GM23248 (cell line): ENCODE results near the gene LYRM2. TPM values are rescaled to one million over a fixed set of nuclear protein-coding genes. Genes with fewer than 3 reads are reported as not detected.

Source experiments
- DNase-seq: peaks from one replicate; pipeline ENCODE4 v3.0.0-alpha.2; 2015
- H2AFZ ChIP-seq: fragments of 200-600 bp; sonication (generic); 2 replicates; pipeline ENCODE4 v1.6.1; 2016; ENCODE audit warnings: antibody characterized with exemption
- H3F3A ChIP-seq: fragments of 200-600 bp; sonication (generic); 2 replicates; pipeline ENCODE4 v1.6.1; 2016; ENCODE audit warnings: mild to moderate bottlenecking, antibody characterized with exemption, mixed run types; ENCODE audit not compliant: insufficient read depth
- H3K27ac ChIP-seq: fragments of 200-600 bp; sonication (generic); 2 replicates; pipeline ENCODE4 v1.5.1; 2016; ENCODE audit warnings: mild to moderate bottlenecking
- H3K27me3 ChIP-seq: fragments of 200-600 bp; sonication (generic); replicated peaks from 2 replicates; pipeline ENCODE4 v1.6.1; 2016; ENCODE audit warnings: mild to moderate bottlenecking; ENCODE audit not compliant: insufficient read depth
- H3K36me3 ChIP-seq: fragments of 200-600 bp; sonication (generic); 2 replicates; pipeline ENCODE4 v1.6.1; 2016; ENCODE audit warnings: low read depth, mild to moderate bottlenecking
- H3K4me1 ChIP-seq: fragments of 200-600 bp; sonication (generic); 2 replicates; pipeline ENCODE4 v1.6.1; 2016; ENCODE audit warnings: mild to moderate bottlenecking; ENCODE audit not compliant: insufficient read depth
- H3K4me2 ChIP-seq: fragments of 200-600 bp; sonication (generic); one replicate; pipeline ENCODE4 v1.6.1; 2016; ENCODE audit warnings: mild to moderate bottlenecking; ENCODE audit not compliant: unreplicated experiment
- H3K4me3 ChIP-seq: fragments of 200-600 bp; sonication (generic); 2 replicates; pipeline ENCODE4 v1.5.1; 2016; ENCODE audit warnings: mild to moderate bottlenecking
- H3K79me2 ChIP-seq: fragments of 200-600 bp; sonication (generic); 2 replicates; pipeline ENCODE4 v1.6.1; 2016; ENCODE audit warnings: mild to moderate bottlenecking; ENCODE audit not compliant: insufficient read depth
- H3K9ac ChIP-seq: fragments of 200-600 bp; sonication (generic); 2 replicates; pipeline ENCODE4 v1.6.1; 2016; ENCODE audit warnings: mild to moderate bottlenecking
- H3K9me2 ChIP-seq: fragments of 200-600 bp; sonication (generic); 2 replicates; pipeline ENCODE4 v1.6.1; 2016; ENCODE audit warnings: mixed run types, mild to moderate bottlenecking, moderate library complexity; ENCODE audit not compliant: insufficient read depth
- H3K9me3 ChIP-seq: fragments of 200-600 bp; sonication (generic); one replicate; pipeline ENCODE4 v1.6.1; 2017; ENCODE audit warnings: low read depth
- H4K20me1 ChIP-seq: fragments of 200-600 bp; sonication (generic); 2 replicates; pipeline ENCODE4 v1.6.0; 2016; ENCODE audit not compliant: insufficient read depth
- EZH2 ChIP-seq: fragments of 200-600 bp; sonication (generic); IDR thresholded peaks from 2 replicates; pipeline ENCODE4 v1.6.1; 2018; ENCODE audit warnings: antibody characterized with exemption, mild to moderate bottlenecking; ENCODE audit not compliant: insufficient read depth, poor library complexity, severe bottlenecking
- EZH2phosphoT487 ChIP-seq: fragments of 200-600 bp; sonication (generic); IDR thresholded peaks from 2 replicates; pipeline ENCODE4 v1.6.1; 2018; ENCODE audit warnings: antibody characterized with exemption, moderate library complexity, mild to moderate bottlenecking, low read depth; ENCODE audit not compliant: insufficient read depth
- WGBS, 2 experiments: methylation state at CpG; one replicate each; pipeline ENCODE4 v1.1.6; 2015 to 2017; ENCODE audit warnings: low lambda C conversion rate in 2 of 2, low coverage in 1 of 2; ENCODE audit errors: missing lambda C conversion rate in 2 of 2; 5-methylcytosine and 5-hydroxymethylcytosine counted together
- in situ Hi-C: fragments of 300-500 bp; cut with MboI; formaldehyde crosslinking; loops from 2 replicates; pipeline ENCODE4 v1.15.0; 2020
- polyA plus RNA-seq: library from polyadenylated mRNA; unstranded; fragments of >200 nt; fragmentation: Nextera tagmentation; extraction: Ambion mirVana; gene quantifications from 2 replicates; pipeline ENCODE4 v1.2.1, GENCODE V29; 2016
- total RNA-seq: library from RNA; depleted of rRNA; stranded (reverse); fragments of >200 nt; shearing (Covaris generic); gene quantifications from 2 replicates; pipeline ENCODE4 v1.2.3, GENCODE V29; 2014

LYRM2 gene
- total and polyA plus RNA-seq, 2 experiments from 2014 or later = 30.6 to 69.5 TPM

DNA sequence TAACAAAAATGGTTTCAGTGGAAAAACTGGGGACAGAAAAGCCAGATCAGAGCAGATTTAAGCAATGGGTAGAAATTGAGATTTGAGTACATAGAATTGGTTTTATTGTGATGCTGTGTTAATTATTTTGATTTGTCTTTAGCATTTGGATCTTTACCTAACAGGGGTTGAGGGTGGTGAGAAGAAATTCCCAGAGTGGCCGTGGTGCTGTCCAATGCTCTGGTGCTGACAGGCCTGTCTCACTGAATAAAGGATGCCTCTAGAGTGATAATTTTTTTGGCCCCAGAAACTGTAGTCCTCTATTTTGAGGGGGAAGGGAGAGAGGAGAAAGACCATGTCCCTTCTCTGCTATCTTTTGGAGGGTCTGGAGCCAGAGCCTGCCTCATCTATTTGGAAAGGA is 79.1 kb downstream of the LYRM2 start:
- no peaks in the 10 kb centered on the region for H4K20me1 ChIP-seq
- peaks cover 20% of the 10 kb centered on the region for H3K27me3 ChIP-seq
- no peak overlapping the region for H3K9ac ChIP-seq
- TF ChIP-seq EZH2 (no peak), EZH2phosphoT487 (no peak)
- no peaks in the 10 kb centered on the region for H3K79me2 ChIP-seq
- no peaks in the 10 kb centered on the region for H3K4me1 ChIP-seq
- peak; percentile 13 for DNase-seq
- 82 to 92% methylated on average over 1 of the region's 1 CpG for WGBS, 2 experiments
- no peak overlapping the region for H3K27ac ChIP-seq
- H3K9me3 ChIP-seq = no peaks in the 10 kb centered on the region
- H3K4me2 ChIP-seq = no peak overlapping the region
- no peaks in the 10 kb centered on the region for H3K9me2 ChIP-seq
- no peaks in the 10 kb centered on the region for H3K36me3 ChIP-seq
- H3K4me3 ChIP-seq = no peak overlapping the region
- H2AFZ ChIP-seq = no peak overlapping the region
- in situ Hi-C loops = no loop called here
- H3F3A ChIP-seq = no peaks in the 10 kb centered on the region

DNA sequence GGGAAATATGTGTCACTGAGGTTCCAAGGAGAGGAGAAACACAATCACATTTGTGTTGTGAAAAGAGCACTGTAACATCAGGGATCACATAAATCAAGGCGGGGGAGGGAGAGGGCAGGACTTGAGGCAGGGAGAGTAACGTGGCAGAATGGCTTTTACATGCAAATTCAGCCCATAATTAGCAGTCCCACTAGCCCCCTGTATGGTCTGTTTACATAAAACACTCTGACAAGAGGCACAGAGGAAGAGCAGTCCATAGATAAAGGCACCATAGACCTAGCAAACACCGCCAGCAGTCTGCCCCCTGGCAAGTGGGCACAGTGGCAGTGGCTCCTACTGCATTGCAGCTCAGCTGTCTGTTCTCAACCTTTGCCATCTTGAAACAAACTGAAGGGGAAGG is 82.7 kb downstream of the LYRM2 start:
- Histone ChIP-seq H3F3A (no peaks in the 10 kb centered on the region), H3K27ac (no peak overlapping the region), H3K9me3 (no peaks in the 10 kb centered on the region), H3K27me3 (no peaks in the 10 kb centered on the region), H3K9ac (no peak overlapping the region), H3K4me2 (no peak overlapping the region), H3K9me2 (no peaks in the 10 kb centered on the region), H3K36me3 (no peaks in the 10 kb centered on the region), H2AFZ (no peak overlapping the region), H3K4me1 (no peaks in the 10 kb centered on the region), H3K79me2 (no peaks in the 10 kb centered on the region), H4K20me1 (no peaks in the 10 kb centered on the region), H3K4me3 (no peak overlapping the region)
- in situ Hi-C loops = no loop called here
- WGBS, 2 experiments = 43 to 56% methylated on average over 3 of the region's 3 CpGs
- DNase-seq = no peak
- TF ChIP-seq EZH2phosphoT487 (no peak), EZH2 (no peak)

- no peaks in the 10 kb centered on the region for H3K79me2 ChIP-seq
- H3K9ac ChIP-seq = no peak overlapping the region
- 32 to 38% methylated on average over 3 of the region's 4 CpGs for WGBS, 2 experiments
- no peaks in the 10 kb centered on the region for H3F3A ChIP-seq
- H3K27ac ChIP-seq = no peak overlapping the region
- no peaks in the 10 kb centered on the region for H3K9me2 ChIP-seq
- H3K4me3 ChIP-seq = no peak overlapping the region
- no peaks in the 10 kb centered on the region for H3K4me1 ChIP-seq
- no peak for DNase-seq
- no peaks in the 10 kb centered on the region for H3K9me3 ChIP-seq
- no peaks in the 10 kb centered on the region for H3K36me3 ChIP-seq
- TF ChIP-seq EZH2 (no peak), EZH2phosphoT487 (no peak)
- no peaks in the 10 kb centered on the region for H4K20me1 ChIP-seq
- H2AFZ ChIP-seq = no peak overlapping the region
- in situ Hi-C loops = no loop called here
- H3K4me2 ChIP-seq = no peak overlapping the region
- no peaks in the 10 kb centered on the region for H3K27me3 ChIP-seq
These were observed 83.5 kb downstream of the LYRM2 start for GRCh38 chr6:89555031-89555430.

DNA sequence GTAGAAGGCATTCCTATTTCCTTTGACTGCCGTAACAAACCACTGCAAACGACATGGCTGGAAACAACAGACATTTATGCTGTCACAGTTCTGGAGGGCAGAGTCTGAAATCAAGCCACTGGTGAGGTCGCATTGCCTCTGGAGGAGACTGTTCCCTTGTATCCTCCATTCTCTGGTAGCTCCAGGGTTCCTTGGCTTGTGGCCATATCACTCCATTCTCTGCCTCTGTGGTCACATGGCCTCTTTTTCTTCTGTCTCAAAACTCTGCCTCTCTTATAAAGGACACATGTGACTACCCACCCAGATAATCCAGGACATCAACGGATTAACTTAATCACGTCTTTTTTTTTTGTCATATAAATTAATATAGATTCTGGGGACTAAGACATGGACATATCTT is 84.4 kb downstream of the LYRM2 start:
- TF ChIP-seq EZH2 = no peak
- TF ChIP-seq EZH2phosphoT487 = no peak
- H3K36me3 ChIP-seq = no peaks in the 10 kb centered on the region
- H3K27me3 ChIP-seq = no peaks in the 10 kb centered on the region
- H3K4me1 ChIP-seq = no peaks in the 10 kb centered on the region
- DNase-seq = no peak
- no peaks in the 10 kb centered on the region for H3F3A ChIP-seq
- WGBS, 2 experiments = 61 to 67% methylated on average over 5 of the region's 5 CpGs
- no peaks in the 10 kb centered on the region for H4K20me1 ChIP-seq
- H3K4me2 ChIP-seq = no peak overlapping the region
- no peak overlapping the region for H3K27ac ChIP-seq
- H3K9me3 ChIP-seq = no peaks in the 10 kb centered on the region
- no peaks in the 10 kb centered on the region for H3K9me2 ChIP-seq
- H3K4me3 ChIP-seq = no peak overlapping the region
- H3K9ac ChIP-seq = no peak overlapping the region
- in situ Hi-C loops = no loop called here
- no peak overlapping the region for H2AFZ ChIP-seq
- no peaks in the 10 kb centered on the region for H3K79me2 ChIP-seq

DNA sequence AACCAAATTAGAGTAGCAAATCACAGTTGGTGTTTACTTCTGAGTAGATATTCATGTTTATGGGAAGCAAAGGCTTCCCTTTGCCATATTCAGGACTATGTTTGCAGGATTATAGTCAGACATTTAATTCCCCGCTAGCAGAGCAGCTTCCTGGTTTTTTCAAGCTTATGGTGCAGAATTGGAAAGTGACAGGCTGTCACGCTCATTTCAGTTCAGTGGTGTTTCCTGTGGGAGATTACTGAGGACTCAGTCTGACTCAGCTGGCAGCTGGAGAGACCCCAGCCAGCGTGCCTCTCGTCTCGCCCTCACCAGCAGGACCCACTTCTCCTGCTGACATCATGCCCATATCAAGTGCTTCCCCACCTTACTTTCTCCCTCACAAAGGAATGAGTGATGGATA is 85.1 kb downstream of the LYRM2 start:
- no peak overlapping the region for H3K4me2 ChIP-seq
- no peaks in the 10 kb centered on the region for H3F3A ChIP-seq
- H3K4me3 ChIP-seq = no peak overlapping the region
- H2AFZ ChIP-seq = no peak overlapping the region
- H3K9me3 ChIP-seq = no peaks in the 10 kb centered on the region
- in situ Hi-C loops = no loop called here
- H4K20me1 ChIP-seq = no peaks in the 10 kb centered on the region
- H3K36me3 ChIP-seq = no peaks in the 10 kb centered on the region
- H3K9ac ChIP-seq = no peak overlapping the region
- TF ChIP-seq EZH2 = no peak
- TF ChIP-seq EZH2phosphoT487 = no peak
- no peaks in the 10 kb centered on the region for H3K9me2 ChIP-seq
- WGBS, 2 experiments = 67 to 77% methylated on average over 5 of the region's 5 CpGs
- no peaks in the 10 kb centered on the region for H3K27me3 ChIP-seq
- no peaks in the 10 kb centered on the region for H3K79me2 ChIP-seq
- no peak for DNase-seq
- H3K4me1 ChIP-seq = no peaks in the 10 kb centered on the region
- H3K27ac ChIP-seq = no peak overlapping the region
